HG02678 (cell line): ENCODE measurements around the gene SENP3.
"Not testable (repeated sequence)": the region's sequence is repeated elsewhere in the genome, so short reads cannot be mapped to it uniquely, and the experiment has no call there.

Experiments
- ATAC-seq: cut with Tn5 transposase; IDR thresholded peaks from one replicate; pipeline ENCODE4 v1.9.1; 2021; ENCODE audit warnings: mild to moderate bottlenecking, moderate library complexity; ENCODE audit not compliant: unreplicated experiment

Gene SENP3

DNA sequence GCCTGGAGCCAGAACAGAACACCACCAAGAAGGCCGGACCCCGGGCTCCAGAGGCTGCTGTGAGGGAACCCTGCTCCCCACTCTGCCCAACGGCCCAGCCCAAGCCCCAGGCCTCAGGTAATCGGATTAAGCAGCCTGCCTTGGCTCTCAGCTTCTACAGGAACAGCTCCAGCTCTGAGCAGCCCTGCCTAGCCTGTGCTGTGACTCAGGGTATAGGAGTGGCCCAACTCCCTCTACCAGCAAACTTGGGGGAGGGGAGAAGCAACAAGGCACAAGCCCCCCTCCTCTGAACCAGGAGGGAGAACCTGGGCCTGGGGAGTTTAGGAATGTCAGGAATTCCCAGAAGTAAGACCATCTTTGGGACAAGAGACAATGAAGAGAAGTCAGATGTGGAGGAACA lies 29.0 kb downstream of the SENP3 start:
- no peak for ATAC-seq

DNA sequence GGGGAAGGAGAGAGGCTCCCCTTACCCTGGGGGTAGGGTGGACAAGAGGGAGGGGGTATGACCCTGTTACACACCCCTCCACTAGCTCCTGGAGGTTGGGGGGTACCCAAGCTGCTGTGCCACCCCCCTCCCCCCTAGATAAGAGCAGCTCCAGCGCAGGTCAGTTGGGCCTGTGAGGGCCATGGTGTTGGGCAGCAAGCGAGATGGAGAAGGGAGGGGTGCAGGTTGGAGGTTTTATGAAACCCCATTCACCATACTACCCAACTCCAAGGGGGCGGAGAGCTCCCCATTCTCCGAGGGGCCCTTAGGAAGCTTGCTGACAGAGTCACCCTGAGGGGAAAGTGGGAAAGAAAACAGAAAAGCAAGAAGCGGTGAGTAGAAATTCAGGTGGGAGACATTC lies 29.9 kb downstream of the SENP3 start:
- ATAC-seq: no peak

DNA sequence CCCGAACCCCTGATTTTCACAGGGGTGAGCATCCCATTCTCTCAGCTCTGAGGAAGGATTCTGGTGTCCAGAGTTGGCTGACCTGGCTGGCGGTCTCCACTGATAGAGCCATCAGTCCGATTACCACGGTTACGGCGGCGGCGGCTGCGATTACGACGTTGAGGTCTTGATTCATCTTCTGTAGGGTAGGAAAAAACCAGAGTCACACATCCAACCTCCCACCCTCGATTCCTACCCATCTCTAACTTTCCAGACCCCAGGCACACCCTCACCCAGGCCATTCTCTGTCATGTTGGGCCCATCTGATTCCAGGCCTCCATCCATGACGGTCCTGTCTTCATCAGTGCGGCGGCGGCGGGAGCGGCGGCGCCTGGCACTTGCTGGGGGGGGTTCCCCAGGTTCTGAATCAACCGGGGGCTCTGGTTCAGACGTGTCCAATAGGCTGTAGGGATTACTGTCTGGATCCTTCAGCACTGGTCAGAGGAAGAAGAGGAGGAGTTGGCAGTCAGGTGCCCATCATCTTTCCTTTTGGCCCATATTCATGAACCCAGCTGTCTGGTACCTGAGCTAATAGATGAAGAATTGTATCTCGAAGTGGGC lies 30.8 kb downstream of the SENP3 start:
- no peak for ATAC-seq

DNA sequence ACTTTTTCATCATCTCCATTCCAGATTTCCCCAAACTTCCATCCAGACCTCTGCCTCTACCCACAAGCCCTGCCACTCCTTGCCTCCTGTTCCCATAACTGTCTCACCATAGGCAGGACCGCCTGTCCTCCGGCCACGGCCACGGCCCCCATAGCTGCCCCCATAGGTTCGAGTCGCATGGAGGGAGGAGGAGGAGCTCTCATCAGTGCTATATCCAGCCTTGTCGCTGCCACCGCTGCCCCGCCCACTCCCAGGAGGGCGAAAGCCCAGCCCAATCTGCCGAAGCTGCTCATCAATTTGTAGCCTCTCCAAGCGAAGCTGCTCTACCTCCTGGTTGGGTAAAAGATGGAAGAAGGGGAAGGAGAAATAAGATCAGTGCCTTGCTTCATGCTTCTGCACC lies 31.6 kb downstream of the SENP3 start:
- no peak for ATAC-seq

DNA sequence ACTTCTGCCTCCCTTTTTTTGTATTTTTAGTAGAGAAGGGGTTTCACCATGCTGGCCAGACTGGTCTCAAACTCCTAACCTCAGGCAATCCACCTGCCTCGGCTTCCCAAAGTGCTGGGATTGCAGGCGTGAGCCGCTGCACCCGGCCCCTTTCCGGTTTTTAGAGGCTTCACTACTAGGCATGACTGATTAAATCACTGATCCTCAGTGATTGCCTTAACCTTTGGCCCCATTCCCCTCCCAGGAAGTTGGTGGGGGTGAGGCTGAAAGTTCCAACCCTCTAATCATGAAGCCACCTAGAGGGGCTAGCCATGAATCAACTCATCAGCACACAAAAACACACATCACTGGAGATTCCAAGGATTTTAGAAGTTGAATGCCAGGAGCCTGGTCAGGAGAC lies 35.8 kb downstream of the SENP3 start:
- not testable (repeated sequence) for ATAC-seq

DNA sequence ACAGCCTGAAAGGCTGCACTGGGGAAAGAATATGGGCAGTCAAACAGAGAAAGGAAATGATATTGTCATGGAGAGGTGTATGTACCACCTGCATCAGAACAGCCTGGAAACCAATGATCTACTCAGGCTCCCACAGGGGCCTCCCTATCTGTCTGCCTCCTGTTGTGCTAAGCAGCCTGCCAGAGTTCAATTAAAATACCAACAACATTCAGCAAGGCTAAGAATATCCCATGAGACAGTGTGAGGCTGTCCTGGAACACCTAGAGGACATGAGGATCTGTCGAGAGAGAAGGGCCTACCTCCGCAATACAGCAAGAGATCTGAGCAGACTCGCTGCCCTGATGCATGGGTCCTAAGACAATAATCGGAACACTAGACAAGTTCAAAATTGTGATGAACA lies 44.6 kb downstream of the SENP3 start:
- ATAC-seq: no peak

DNA sequence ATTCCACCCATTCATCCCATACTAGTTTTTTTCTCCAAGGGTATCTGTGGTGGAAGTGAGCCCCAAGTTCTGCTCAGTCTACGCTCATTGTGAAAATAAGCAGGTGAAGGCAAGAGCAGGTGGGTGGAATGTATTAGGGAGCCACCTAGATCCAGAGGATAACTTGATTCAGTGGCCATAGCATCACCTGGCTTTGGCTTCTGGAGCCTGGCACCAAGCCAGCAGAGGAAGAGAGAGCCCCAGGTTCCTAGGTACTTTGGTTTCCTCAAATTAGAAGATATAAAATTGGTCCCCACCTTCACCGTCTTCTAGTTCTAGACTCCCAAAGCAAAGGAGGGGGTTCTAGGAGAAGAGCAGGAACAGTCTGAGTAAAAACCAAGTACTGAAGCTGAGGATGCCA lies 48.9 kb downstream of the SENP3 start:
- ATAC-seq: no peak

DNA sequence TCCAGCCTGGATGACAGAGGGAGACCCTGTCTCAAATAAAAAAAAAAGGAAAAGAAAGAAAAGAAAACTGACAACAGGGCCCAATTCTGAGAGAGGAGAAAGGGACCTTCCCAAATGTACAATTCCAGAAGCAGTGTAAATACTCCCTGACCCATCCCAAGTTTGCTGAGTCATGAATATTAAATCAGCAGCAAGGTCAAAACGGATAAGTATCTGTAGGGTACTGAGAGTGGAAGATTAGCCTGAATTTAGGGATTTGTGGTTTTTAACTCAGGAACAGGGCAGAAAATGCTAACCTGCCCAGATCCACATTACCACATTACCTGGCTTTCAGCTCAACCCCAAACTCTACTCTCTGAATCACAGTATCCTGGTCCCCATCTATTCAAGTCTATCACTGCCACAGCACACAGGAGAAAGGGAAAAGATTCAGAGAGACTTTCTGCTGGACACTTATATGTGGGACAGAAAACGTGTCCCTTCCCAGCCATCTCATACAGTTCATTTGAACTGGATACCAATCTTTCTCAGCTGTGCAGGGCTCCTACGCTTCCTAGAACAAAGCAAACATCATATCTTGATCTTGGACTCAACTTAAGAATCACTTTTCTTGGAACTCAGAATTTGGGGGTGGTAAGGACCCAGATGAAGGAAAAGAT lies 50.0 kb downstream of the SENP3 start:
- ATAC-seq: no peak

DNA sequence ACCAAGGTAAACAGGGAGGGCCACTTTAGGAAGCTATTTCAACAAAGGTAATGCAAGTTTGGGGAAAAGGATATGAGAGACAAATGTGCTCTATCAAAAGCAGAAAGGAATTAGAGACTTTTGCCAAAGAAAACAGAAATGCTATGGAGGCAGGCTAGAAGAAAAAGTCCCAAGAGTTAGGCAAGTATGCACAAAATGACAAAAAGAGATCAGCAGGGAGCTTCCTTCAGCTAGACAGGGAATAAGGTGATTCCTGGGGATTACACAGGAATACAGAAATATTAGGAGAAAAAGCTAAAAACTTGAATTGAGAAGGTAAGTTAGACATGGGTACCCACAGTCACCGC lies 50.5 kb downstream of the SENP3 start:
- ATAC-seq: no peak

DNA sequence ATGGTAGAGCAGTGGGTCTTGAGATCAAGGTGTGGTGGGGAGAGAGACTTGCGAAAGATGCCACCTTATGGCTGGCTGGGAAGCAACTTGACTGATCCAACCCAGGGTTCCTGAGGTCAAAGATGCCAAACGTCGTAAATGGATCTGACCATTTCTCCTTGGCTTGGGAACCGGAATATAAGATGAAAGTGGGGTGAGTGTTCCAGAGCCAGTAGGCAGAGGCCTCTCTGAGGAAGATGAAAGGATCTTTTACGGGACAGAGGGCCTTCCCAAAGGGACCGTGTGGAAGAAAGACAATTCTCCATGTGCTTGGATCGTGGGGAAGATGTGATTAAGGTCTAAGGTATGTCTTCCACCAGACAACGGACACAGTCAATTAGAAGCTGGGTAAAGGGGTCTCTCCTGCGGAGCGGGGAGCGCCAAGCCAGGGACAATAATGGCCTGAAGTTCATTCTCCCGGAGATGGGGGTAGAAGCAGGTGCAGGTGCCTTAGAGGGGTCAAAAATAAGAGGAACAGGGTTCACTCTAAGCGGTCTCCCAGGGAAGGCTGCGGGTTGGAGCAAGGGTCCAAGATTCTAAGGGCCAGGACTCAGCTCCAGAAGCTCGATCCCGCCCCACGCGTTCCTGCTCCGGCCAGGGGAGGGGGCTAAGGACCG lies 52.2 kb downstream of the SENP3 start:
- no peak for ATAC-seq

DNA sequence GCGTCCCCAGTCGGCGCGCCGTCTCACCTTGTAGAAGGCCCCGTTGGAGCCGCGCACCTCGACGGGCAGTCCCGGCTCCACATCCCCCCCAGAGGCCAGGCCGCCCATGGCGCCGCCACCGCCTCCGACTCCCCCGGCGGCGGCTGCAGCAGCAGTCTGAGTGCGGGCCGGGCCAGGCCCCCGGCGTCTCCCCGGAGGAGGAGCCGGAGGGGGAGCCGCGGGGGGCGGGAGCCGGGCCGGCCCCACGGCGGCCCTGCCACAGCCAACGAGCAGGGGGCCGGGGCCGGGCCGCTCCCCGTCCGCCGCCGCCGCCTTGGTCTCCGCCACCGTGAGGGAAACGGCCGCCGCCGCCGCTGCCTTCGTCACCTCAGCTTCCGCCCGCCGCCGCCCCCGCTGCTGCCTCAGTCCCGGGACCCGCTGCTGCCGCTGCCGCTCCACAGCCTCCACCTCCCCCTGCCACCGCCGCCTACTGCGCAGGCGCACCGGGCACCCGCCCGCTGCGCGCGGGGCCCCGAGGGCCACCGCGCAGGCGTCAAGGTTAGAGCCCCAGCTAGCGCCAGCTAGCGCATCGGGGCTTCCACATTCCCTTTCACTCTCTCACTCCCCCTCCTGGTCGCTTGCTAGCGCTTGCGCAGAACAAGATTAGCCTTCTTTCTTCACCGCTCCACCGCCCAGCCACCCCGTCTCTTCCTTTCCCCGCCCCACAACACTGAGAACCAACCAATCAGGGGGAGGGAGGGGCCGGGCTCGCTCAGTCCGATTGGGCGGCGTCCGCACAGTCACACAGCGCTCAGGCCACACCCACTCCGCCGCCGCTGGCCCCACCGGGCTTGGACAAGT lies 52.9 kb downstream of the SENP3 start, which contains the start of gene FXR2:
TSS of gene FXR2 (minus strand) at position 473 of the 840 bp plus-strand sequence. CDS start at position 108, 365 bp downstream.
- ATAC-seq: peak; percentile 89

DNA sequence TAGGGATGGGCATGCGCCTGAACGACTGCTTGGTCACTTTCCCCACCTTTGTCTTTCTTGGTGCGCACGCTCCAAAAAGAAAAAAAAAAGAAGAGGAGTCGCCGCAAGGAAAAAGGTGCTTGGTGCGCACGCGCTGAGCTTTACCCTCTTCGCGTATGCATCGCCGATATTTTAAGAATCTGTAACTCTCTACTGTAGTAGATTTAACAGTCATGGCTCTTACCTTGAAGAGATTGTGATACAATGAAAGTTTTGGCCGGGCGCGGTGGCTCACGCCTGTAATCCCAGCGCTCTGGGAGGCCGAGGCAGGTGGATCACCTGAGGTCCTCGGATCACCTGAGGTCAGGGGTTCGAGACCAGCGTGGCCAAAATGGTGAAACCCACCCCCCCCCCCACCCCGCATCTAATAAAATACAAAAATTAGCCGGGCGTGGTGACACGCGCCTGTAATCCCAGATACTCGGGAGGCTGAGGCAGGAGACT lies 53.6 kb downstream of the SENP3 start:
- ATAC-seq: no peak

DNA sequence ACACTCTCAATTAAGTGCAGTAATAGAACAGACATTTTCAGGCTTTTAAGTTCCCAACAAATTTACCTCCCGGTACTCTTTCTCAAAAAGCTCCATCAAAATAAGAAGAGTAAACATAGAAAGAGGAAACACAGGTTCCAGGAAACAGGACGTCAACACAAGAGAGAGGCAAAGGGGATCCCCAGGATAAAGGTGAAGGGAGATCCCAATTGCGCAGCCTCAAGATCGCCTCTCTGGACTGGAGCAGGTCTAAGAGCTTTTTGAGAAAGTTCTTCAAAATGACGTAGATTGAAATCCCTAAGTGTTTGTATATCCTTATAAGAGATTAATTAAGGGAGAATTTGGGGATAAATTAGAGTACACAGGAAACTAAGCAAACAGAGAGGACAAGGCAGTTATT lies 56.9 kb downstream of the SENP3 start:
- ATAC-seq: no peak

DNA sequence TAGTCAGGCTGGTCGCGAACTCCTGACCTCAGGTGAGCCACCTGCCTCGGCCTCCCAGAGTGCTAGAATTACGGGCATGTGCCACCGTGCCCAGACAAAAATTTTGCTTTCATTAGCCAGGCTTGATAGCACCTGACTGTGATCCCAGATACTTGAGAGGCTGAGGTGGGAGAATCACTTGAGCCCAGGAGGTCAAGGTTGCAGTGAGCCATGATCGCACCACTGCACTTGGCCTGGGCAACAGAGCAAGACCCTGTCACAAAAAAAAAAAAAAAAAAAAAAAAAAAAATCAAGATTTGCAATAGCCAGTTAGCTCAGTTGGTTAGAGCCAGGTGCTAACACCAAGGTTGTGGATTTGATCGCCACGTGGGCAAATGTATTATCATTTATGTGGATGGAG lies 59.1 kb downstream of the SENP3 start:
- no peak for ATAC-seq
